Transverse colon (tissue), 4 donors: ENCODE results near the gene ACTG1. TPM values are rescaled to one million over a fixed set of nuclear protein-coding genes. Genes with fewer than 3 reads are reported as not detected.

Experiments
- DNase-seq: peaks from one replicate; pipeline ENCODE4 v3.0.0-alpha.2; 2019
- H3K27ac ChIP-seq, 4 donors: fragments of 200-600 bp; sonication (generic); 2 replicates each; pipeline ENCODE4 v1.5.1; 2016 to 2018; ENCODE audit warnings: inconsistent platforms in 4 of 4
- H3K27me3 ChIP-seq: fragments of 200-600 bp; sonication (generic); 2 replicates; pipeline ENCODE4 v1.5.1; 2017; ENCODE audit warnings: inconsistent platforms
- H3K36me3 ChIP-seq, 4 donors: fragments of 200-600 bp; sonication (generic); 2 replicates each; pipeline ENCODE4 v1.5.1; 2017 to 2019; ENCODE audit warnings: inconsistent platforms in 4 of 4
- H3K4me1 ChIP-seq, 4 donors: fragments of 200-600 bp; sonication (generic); 2 replicates each; pipeline ENCODE4 v1.5.1; 2017 to 2020; ENCODE audit warnings: inconsistent platforms in 4 of 4
- H3K4me3 ChIP-seq, 4 donors: fragments of 200-600 bp; sonication (generic); 1 replicate in 1 of 4; 2 replicates in 3 of 4; pipeline versions ENCODE4 v1.5.1 to v1.6.1; 2017 to 2019; ENCODE audit warnings: inconsistent platforms in 4 of 4
- H3K9me3 ChIP-seq, 2 donors: fragments of 200-600 bp; sonication (generic); 2 replicates each; pipeline ENCODE4 v1.5.1; 2017 to 2019; ENCODE audit warnings: inconsistent platforms in 2 of 2
- EP300 ChIP-seq: sonication (generic); formaldehyde crosslinking; IDR thresholded peaks from one replicate; pipeline ENCODE4 v1.6.1; 2017; ENCODE audit warnings: antibody characterized with exemption, low read depth
- POLR2A ChIP-seq: fragments of 450-650 bp; IDR thresholded peaks from one replicate; pipeline ENCODE4 v1.6.1; 2016; ENCODE audit warnings: antibody characterized with exemption, mild to moderate bottlenecking, moderate library complexity
- POLR2AphosphoS5 ChIP-seq, 3 donors: sonication (generic); formaldehyde crosslinking; IDR thresholded peaks; one replicate each; pipeline ENCODE4 v1.6.1; 2016; ENCODE audit warnings: antibody characterized with exemption in 3 of 3
- WGBS, 2 donors: methylation state at CpG; one replicate each; pipeline ENCODE4 v1.1.5; 2018; ENCODE audit warnings: low coverage in 1 of 2; 5-methylcytosine and 5-hydroxymethylcytosine counted together
- in situ Hi-C, 4 donors: fragments of 200-750 bp; cut with MboI; loops; one replicate each; pipeline versions ENCODE4 v1.15.0 to v1.15.1; 2017; ENCODE audit warnings: low sequenced_read_pairs in 3 of 4, low pct_ligation_motif_present in 1 of 4, low pct_unique_long_range_greater_than_20kb in 1 of 4
- intact Hi-C: fragments of 100-400 bp; cut with DNase I; formaldehyde crosslinking; loops from one replicate; pipeline ENCODE4 v1.15.1; 2023; ENCODE audit warnings: low total_unique reads
- total RNA-seq, 4 donors: library from RNA; depleted of rRNA; stranded (reverse); fragments of >200 nt; gene quantifications; one replicate each; pipeline ENCODE4 v1.1.0, GENCODE V29; 2016
- TF ChIP-seq, protein P1 (sequence below), 5 experiments: fragments of 200-600 bp in 3 of 5; fragments of 450-650 bp in 2 of 5; sonication (generic) in 3 of 5; IDR thresholded peaks; 1 replicate in 2 of 5; 2 replicates in 3 of 5; pipeline ENCODE4 v1.5.1; 2016 to 2017; ENCODE audit warnings: antibody characterized with exemption in 5 of 5, inconsistent platforms in 3 of 5, mild to moderate bottlenecking in 2 of 5, moderate library complexity in 1 of 5

Gene ACTG1
- total RNA-seq, 4 donors from 2014 or later, result 2,099 to 4,882 (median 4,009) TPM

DNA sequence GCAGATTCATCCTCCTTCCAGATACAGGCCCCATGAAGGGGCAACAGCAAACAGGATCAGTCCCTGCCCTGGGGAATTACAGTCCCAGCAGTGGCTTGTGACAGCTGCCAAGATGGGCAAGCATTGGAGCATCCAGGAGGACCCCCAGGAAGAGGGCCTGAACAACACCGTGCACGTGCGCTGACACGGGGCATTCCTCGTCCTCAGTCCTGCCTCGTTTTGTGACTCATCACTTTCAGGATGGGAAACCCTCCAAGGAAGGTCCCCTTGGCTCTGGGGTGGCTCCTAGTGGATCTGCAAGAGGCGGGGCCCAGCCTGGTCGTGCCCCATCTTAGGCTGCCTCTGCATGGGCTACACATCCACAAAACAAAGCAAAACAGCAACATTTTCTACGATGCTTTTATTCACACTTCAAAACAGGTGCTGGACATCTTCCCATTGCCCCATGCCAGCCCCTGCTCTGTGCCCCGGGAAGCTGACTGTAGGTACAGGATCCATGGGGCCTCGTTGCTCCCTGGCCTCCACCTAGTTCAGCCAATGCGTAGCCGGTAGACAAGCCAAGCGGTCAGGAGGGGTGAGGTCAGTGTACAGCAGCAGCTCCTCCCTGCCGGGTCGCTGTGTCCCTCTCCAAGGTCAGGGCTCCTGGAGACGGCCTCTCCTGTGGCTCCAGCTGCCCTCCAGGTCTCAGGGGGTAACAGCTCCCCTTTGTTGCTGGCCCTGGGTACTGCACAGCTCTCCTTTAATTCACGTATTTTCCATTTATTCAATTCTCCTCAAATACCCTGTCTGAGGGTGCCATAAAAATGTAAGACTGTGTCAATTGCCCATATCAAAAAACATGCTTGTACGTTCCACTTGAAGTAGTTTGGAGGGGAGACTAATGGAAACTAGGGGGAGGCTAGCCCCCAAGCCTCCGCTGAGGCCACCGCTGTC lies 32.2 kb downstream of the ACTG1 start:
- peaks cover 29% of the 10 kb centered on the region for H3K27me3 ChIP-seq
- no peaks in the 10 kb centered on the region for H3K9me3 ChIP-seq
- intact Hi-C loops (loop anchor here (5.0 kb wide), 2 partner anchors 188 to 228 kb away; no protein-coding TSS in a partner anchor), in situ Hi-C loops (loop anchor here in 3 of 4 donors (25.0 kb wide), 3 partner anchors 93 to 218 kb away; partner anchors contain the start of genes BAHCC1 (in 1 of the 3) and SLC38A10 (in 1 of the 3))
- peaks cover 14 to 28% (median 25%) of the 10 kb centered on the region in 4 donors for H3K4me1 ChIP-seq
- WGBS, 2 donors, result 68% methylated on average over 21 of the region's 21 CpGs; no CpG with 5 or more reads in 1 of the 2 donors
- no peak overlapping the region for H3K4me3 ChIP-seq
- H3K36me3 ChIP-seq, result no peaks in the 10 kb centered on the region
- no peak for DNase-seq
- H3K27ac ChIP-seq, result no peak overlapping the region
- TF ChIP-seq POLR2A, result no peak
- TF ChIP-seq EP300, result no peak
- TF ChIP-seq, protein P1, sequence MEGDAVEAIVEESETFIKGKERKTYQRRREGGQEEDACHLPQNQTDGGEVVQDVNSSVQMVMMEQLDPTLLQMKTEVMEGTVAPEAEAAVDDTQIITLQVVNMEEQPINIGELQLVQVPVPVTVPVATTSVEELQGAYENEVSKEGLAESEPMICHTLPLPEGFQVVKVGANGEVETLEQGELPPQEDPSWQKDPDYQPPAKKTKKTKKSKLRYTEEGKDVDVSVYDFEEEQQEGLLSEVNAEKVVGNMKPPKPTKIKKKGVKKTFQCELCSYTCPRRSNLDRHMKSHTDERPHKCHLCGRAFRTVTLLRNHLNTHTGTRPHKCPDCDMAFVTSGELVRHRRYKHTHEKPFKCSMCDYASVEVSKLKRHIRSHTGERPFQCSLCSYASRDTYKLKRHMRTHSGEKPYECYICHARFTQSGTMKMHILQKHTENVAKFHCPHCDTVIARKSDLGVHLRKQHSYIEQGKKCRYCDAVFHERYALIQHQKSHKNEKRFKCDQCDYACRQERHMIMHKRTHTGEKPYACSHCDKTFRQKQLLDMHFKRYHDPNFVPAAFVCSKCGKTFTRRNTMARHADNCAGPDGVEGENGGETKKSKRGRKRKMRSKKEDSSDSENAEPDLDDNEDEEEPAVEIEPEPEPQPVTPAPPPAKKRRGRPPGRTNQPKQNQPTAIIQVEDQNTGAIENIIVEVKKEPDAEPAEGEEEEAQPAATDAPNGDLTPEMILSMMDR (IDR thresholded peaks at IDR 0.05), result no peak
- no peak for TF ChIP-seq POLR2AphosphoS5 (IDR thresholded peaks at IDR 0.05)

DNA sequence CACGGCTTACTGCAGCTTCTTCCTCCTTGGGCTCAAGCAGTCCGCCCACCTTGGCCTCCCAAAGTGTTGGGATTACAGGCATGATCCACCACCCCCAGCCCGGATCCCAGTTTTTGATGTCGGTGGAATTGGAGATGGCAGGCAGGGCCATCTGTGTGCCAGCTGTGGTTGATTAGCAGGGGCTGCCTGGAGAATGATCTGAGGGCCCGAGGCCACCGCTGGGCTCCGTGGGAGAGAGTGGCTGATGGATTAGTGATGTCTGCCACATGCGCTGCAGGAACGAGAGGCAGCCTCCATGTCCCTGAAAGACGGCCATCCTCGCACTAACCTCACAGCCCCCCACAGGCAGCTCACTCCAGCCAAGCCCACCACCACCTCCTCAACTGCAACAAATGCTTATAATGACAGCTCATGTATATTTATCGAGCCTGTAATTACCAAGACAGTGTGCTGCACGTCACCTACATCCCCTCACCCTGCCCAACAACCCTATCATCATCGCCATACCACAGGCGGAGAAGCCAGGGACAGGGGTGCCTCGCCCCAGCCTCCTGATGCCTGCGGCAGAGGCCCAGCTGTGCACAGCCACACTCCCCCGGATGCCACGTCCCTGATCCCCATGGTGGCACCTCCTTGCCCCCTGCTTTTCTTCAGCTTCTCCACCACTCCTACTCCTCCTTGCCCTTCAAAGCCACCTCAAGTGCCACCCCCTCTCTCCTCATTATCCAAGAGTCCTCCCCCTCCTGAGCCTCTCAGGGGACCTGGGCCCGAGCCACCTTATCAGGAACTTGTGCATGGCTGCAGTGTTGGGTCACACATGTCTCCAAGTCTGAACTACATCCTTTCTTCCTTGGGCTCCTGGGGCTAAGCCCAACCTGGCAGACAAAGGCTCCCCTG lies 33.2 kb downstream of the ACTG1 start:
- WGBS, 2 donors, result 57 to 85% methylated on average over 1 to 20 of the region's 20 CpGs
- intact Hi-C loops, result loop anchor here (5.0 kb wide), 2 partner anchors 187 to 227 kb away; no protein-coding TSS in a partner anchor
- DNase-seq, result no peak
- no peaks in the 10 kb centered on the region for H3K9me3 ChIP-seq
- H3K27ac ChIP-seq, result no peak overlapping the region
- in situ Hi-C loops, result loop anchor here (10.0 to 25.0 kb wide), 4 partner anchors 92 to 225 kb away; partner anchors contain the start of genes BAHCC1 (in 1 of the 4) and SLC38A10 (in 1 of the 4)
- H3K27me3 ChIP-seq, result peaks cover 29% of the 10 kb centered on the region
- peaks cover 9 to 23% (median 20%) of the 10 kb centered on the region in 4 donors for H3K4me1 ChIP-seq
- H3K36me3 ChIP-seq, result no peaks in the 10 kb centered on the region
- H3K4me3 ChIP-seq, result no peak overlapping the region
- no peak for TF ChIP-seq POLR2AphosphoS5 (IDR thresholded peaks at IDR 0.05)
- TF ChIP-seq, protein P1 (IDR thresholded peaks at IDR 0.05), result no peak
- TF ChIP-seq EP300, result no peak
- no peak for TF ChIP-seq POLR2A

DNA sequence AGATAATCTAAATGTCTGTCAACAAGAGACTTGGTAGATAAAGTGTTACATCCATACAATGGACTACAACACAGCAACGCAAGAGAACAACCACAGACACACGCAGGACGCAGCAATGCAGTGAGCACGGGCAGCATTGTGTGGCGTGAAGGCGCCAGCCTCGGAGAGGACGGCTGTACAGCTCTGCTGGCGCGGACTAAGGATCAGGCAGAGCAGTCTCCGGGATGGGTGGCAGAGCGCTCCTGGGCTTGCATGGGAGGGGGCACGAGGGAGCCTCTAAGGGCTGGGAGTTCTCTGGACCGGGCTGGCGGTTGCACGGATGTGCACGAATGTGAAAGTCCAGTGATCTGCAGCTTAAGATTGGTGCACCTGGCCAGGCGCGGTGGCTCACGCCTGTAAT lies 34.5 kb downstream of the ACTG1 start:
- 74 to 89% methylated on average over 3 to 20 of the region's 20 CpGs for WGBS, 2 donors
- no peaks in the 10 kb centered on the region for H3K36me3 ChIP-seq
- no peak overlapping the region for H3K27ac ChIP-seq
- no peaks in the 10 kb centered on the region for H3K9me3 ChIP-seq
- TF ChIP-seq POLR2A, result no peak
- TF ChIP-seq POLR2AphosphoS5 (IDR thresholded peaks at IDR 0.05), result no peak
- TF ChIP-seq EP300, result no peak
- TF ChIP-seq, protein P1 (IDR thresholded peaks at IDR 0.05), result no peak
- in situ Hi-C loops, result loop anchor here (10.0 to 25.0 kb wide), 4 partner anchors 91 to 223 kb away; partner anchors contain the start of genes BAHCC1 (in 1 of the 4) and SLC38A10 (in 1 of the 4)
- H3K4me1 ChIP-seq, result peaks cover 0 to 11% (median 9%) of the 10 kb centered on the region in 4 donors
- intact Hi-C loops, result no loop called here
- peaks cover 21% of the 10 kb centered on the region for H3K27me3 ChIP-seq
- H3K4me3 ChIP-seq, result no peak overlapping the region
- DNase-seq, result no peak
